Left ventricle myocardium inferior (tissue), 1 donor: Measurements from ENCODE around the gene SWAP70. TPM values are rescaled to one million over a fixed set of nuclear protein-coding genes. Genes with fewer than 3 reads are reported as not detected.

Source experiments
- DNase-seq: peaks from one replicate; pipeline ENCODE4 v3.0.0-alpha.2; 2020
- H3K27ac ChIP-seq: fragments of 200-600 bp; replicated peaks from 2 replicates; pipeline ENCODE4 v1.8.0; 2021
- H3K27me3 ChIP-seq: fragments of 200-600 bp; 2 replicates; pipeline ENCODE4 v1.8.0; 2021; ENCODE audit warnings: low read depth
- H3K36me3 ChIP-seq: fragments of 200-600 bp; 2 replicates; pipeline ENCODE4 v1.8.0; 2021
- H3K4me1 ChIP-seq: fragments of 200-600 bp; 2 replicates; pipeline ENCODE4 v1.8.0; 2021
- H3K4me3 ChIP-seq: fragments of 200-600 bp; 2 replicates; pipeline ENCODE4 v1.8.0; 2021; ENCODE audit warnings: mild to moderate bottlenecking, moderate library complexity
- H3K9me3 ChIP-seq: fragments of 200-600 bp; replicated peaks from 2 replicates; pipeline ENCODE4 v1.8.0; 2021
- intact Hi-C: fragments of 100-400 bp; cut with micrococcal nuclease; formaldehyde crosslinking; loops from one replicate; pipeline ENCODE4 v1.11.0; 2022
- total RNA-seq: library from RNA; stranded (reverse); fragmentation: NEBNext Ultra II Directional; extraction: Animal tissue kit (Norgen Biotek cat#: 25700); gene quantifications from one replicate; pipeline ENCODE4 v1.2.1, GENCODE V29; 2021
- TF ChIP-seq, protein P1 (sequence below): fragments of 200-600 bp; IDR thresholded peaks from 2 replicates; pipeline ENCODE4 v1.8.0; 2021; ENCODE audit warnings: antibody characterized with exemption, mild to moderate bottlenecking, borderline replicate concordance
- donor health status: DM: no; HTN: yes; CAD: no; lungs with severe emphysema.

Gene SWAP70
- total RNA-seq, 1 donor from 2014 or later: 20.6 TPM

DNA sequence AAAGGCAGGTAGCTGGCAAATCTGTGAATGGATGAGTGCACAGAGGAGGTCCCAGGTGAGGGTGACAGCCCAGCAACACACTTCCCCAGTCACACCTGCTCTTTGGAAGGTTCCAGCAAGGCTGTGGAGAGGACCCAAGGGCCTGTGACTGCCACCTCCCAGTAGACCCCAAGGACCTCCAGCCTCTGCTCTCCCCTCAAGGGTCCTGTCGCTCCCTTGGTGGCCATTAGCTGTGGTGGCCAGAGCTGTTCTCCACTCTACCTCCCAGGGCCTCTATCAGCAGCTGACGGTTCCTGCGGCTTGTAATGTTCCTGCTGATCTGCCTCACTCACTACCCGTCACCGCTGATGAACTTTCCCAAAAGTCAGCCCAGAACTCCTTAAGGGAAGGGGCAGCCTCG is 93.0 kb downstream of the SWAP70 start:
- H3K27me3 ChIP-seq: no peaks in the 10 kb centered on the region
- no peak overlapping the region for H3K4me3 ChIP-seq
- no peaks in the 10 kb centered on the region for H3K36me3 ChIP-seq
- no peaks in the 10 kb centered on the region for H3K9me3 ChIP-seq
- TF ChIP-seq, protein P1, sequence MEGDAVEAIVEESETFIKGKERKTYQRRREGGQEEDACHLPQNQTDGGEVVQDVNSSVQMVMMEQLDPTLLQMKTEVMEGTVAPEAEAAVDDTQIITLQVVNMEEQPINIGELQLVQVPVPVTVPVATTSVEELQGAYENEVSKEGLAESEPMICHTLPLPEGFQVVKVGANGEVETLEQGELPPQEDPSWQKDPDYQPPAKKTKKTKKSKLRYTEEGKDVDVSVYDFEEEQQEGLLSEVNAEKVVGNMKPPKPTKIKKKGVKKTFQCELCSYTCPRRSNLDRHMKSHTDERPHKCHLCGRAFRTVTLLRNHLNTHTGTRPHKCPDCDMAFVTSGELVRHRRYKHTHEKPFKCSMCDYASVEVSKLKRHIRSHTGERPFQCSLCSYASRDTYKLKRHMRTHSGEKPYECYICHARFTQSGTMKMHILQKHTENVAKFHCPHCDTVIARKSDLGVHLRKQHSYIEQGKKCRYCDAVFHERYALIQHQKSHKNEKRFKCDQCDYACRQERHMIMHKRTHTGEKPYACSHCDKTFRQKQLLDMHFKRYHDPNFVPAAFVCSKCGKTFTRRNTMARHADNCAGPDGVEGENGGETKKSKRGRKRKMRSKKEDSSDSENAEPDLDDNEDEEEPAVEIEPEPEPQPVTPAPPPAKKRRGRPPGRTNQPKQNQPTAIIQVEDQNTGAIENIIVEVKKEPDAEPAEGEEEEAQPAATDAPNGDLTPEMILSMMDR: no peak
- DNase-seq: no peak
- peaks cover 77% of the 10 kb centered on the region for H3K4me1 ChIP-seq
- intact Hi-C loops: no loop called here
- peak overlapping the region; percentile 96 for H3K27ac ChIP-seq

DNA sequence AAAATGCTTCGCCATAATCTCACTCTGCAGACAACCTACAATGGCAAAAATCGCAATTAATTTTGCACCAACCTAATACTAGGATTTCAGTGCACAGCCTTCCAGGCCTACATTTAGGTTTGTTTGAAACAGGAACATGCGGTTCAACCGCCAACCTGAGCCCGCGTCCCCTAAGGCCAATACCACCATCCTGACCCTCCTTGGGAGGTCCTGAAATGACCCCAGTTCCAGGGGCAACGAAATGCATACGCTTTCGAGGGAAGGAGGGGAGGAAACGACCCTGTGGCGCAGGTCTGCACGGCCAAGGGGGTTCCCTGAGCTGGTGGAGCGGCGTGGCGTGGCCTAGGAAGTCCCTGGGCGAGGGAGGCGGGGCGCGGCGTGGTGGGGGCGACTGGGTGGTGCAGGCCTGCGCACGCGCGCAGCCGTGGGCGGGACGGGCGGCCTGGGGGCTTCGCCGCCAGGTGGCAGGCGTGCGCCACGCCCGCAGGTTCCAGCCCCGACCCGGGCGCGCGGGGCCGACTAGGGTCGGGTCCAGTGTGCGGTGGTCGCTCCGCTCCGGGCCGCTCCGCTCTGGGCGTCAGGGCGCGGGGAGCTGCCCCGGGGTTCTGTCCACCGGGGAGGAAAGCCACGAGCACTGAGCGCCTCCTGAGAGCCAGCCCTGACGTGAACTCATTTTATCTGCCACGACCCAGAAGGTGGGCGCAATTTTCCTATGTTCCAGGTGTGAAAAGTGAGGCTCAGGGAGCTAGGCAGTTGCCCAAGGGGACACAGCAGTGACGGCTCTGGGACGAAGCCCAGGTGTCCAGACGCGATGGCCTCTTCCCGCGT is 94.1 kb downstream of the SWAP70 start:
- H3K4me1 ChIP-seq: peaks cover 74% of the 10 kb centered on the region
- TF ChIP-seq, protein P1: peak; percentile 92
- intact Hi-C loops: no loop called here

DNA sequence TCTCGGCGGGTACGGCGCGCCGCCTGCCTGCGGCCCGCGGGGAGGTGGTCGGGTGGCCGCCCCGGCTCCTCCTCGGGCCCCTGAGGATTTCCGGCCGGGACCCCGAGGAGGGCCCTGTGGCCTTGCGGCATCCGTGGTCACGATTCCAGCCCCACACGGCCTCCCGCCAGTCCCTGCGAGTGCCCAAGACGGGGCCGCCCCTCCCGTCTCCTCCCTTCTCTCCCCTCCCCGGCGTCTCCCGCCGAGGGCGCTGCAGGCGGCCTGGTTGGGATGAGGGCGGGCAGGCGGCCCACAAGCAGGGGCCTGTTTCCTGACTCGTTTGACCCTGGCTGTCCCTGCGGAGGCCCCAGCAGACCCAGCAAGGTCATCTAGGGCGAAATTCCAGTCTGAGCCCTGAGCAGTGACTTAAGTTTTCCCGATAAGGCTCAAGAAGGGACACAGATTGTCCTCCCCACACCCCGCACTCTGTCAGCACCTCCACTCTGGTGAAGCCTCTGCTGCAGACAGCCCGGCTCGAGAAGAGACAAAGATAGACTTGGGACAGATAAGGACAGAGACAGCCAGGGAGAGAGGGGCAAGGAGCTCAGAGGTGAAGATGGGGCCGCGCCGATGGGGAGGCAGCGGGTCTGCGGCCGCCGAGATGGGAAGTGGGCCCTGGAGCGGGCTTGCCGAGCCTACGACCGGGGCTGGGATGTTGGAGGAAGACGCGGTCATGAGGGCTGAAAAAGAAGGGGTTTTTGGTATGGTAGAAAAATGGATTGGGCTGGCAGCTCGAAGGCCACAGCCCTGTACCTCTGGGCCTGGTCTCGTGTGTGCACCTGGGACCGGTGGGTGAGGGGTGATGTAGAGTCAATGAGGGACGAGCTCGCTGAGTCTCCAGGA is 95.0 kb downstream of the SWAP70 start:
- H3K36me3 ChIP-seq: no peaks in the 10 kb centered on the region
- TF ChIP-seq, protein P1: peak; percentile 7
- no peaks in the 10 kb centered on the region for H3K9me3 ChIP-seq
- peak overlapping the region; percentile 96 for H3K27ac ChIP-seq
- intact Hi-C loops: no loop called here
- H3K4me1 ChIP-seq: peaks cover 70% of the 10 kb centered on the region
- H3K4me3 ChIP-seq: peak overlapping the region; percentile 77
- no peaks in the 10 kb centered on the region for H3K27me3 ChIP-seq
- peak; percentile 90 for DNase-seq

More for the DNA sequence above, 94.1 kb downstream of the SWAP70 start:
- Histone ChIP-seq H3K4me3 (peak overlapping the region; percentile 77), H3K27ac (peak overlapping the region; percentile 96), H3K9me3 (no peaks in the 10 kb centered on the region), H3K36me3 (no peaks in the 10 kb centered on the region), H3K27me3 (no peaks in the 10 kb centered on the region)
- DNase-seq: peak; percentile 90

DNA sequence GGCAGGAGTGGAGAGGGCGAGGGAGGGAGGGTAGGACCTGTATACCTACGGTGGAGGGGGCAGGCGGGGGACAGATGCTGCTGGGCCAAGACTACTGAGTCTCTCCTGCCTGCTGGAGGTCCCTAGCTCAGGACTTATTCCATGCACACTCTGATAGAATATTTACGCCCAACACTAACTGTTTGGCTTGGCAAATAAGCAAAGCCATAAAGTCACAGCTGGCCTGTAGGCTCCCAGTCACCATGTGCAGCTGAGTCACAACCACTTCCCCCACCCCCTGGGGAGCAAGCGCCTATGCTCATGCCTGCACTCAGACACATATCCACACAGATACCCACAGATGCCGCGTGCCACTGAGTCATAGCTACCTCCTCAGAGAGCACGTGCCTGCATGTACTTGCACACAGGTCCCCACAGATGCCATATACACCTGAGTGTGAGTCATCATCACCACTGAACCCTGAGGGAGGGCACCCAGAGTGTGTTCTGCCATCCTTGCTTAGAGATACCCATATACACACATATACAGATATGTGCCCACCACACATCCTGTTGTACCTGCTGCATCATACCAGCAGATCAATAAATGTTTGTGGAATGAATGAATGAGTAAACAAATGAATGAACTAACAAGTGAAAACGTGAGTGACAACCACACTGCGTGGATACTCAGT is 95.8 kb downstream of the SWAP70 start:
- no peaks in the 10 kb centered on the region for H3K27me3 ChIP-seq
- intact Hi-C loops: loop anchor here (5.0 kb wide), 1 partner anchor 213 kb away; no protein-coding TSS in a partner anchor
- TF ChIP-seq, protein P1: no peak
- DNase-seq: peak; percentile 83
- H3K4me1 ChIP-seq: peaks cover 70% of the 10 kb centered on the region
- no peaks in the 10 kb centered on the region for H3K36me3 ChIP-seq
- no peaks in the 10 kb centered on the region for H3K9me3 ChIP-seq
- H3K27ac ChIP-seq: peak overlapping the region; percentile 96
- H3K4me3 ChIP-seq: peak overlapping the region; percentile 77

DNA sequence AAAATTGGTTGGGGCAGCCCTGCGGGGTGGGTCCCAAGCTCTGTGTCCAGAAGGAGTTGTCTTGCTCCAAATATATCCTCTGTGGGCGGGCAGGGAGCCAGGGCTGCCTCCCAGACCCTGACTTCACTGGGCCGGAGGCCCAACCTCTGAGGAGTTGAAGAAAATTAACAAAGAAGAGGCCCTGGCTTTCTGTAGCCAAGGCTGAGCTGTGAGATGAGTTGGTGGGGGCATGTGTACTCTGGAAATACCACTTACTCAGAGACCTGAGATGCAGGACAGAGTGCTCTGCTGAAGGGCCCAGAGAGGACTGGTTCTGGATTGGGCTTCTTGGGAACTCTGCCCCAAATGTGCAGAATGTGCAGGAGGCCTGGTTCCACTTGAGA is 96.3 kb downstream of the SWAP70 start:
- TF ChIP-seq, protein P1: no peak
- Histone ChIP-seq H3K27ac (peak overlapping the region; percentile 96), H3K9me3 (no peaks in the 10 kb centered on the region), H3K36me3 (no peaks in the 10 kb centered on the region), H3K27me3 (no peaks in the 10 kb centered on the region), H3K4me1 (peaks cover 70% of the 10 kb centered on the region), H3K4me3 (peak overlapping the region; percentile 77)
- intact Hi-C loops: loop anchor here (5.0 kb wide), 1 partner anchor 212 kb away; no protein-coding TSS in a partner anchor
- peak; percentile 95 for DNase-seq
